Fibroblast of the aortic adventitia (primary cell): ENCODE measurements around the gene KRTAP19-2. TPM values are rescaled to one million over a fixed set of nuclear protein-coding genes. Genes with fewer than 3 reads are reported as not detected.

Experiments
- DNase-seq: peaks from one replicate; pipeline ENCODE4 v3.0.0-alpha.2; 2010; ENCODE audit warnings: low read depth
- H3K4me3 ChIP-seq: 2 replicates; pipeline ENCODE4 v1.5.1; 2011; ENCODE audit warnings: low read depth, mild to moderate bottlenecking, control low read depth, low read length, moderate library complexity
- total RNA-seq: library from RNA; depleted of rRNA; stranded (reverse); fragments of >200 nt; gene quantifications from 2 replicates; pipeline ENCODE4 v1.2.3, GENCODE V29; 2012; ENCODE audit warnings: low replicate concordance
- TF ChIP-seq, protein P1 (sequence below): IDR thresholded peaks from 2 replicates; pipeline ENCODE4 v1.5.1; 2011; ENCODE audit warnings: mild to moderate bottlenecking, low read length, control low read depth, inconsistent platforms; ENCODE audit not compliant: insufficient read depth

Gene KRTAP19-2
- total RNA-seq, 1 donor = not detected

DNA sequence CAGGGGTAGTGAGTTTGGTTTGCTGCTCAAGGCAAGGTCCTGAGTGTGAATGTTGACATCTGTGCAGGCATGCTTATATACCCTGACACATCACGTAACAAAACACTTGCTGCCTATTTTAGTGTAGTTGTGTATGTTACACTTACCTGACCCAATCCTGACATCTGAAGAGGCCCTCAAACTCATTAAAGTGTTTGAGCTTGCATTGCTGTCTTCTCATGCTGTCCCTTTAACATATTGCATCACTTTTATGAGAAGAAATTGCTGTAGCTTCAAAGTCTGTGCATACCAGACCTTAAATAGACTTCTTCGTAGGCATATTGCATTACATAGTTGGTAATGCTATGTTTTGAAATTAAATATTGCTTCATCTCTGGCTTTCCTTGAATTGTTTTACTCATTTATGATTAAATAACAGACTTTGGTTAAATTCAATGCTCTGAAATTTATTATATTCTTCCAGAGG is 4.8 kb upstream of the KRTAP19-2 start, which contains the start of gene KRTAP19-3:
KRTAP19-3 (minus strand) TSS at position 51 of the 466 bp plus-strand sequence. CDS start 56 bp downstream, outside the sequence.
- DNase-seq = no peak
- TF ChIP-seq, protein P1, sequence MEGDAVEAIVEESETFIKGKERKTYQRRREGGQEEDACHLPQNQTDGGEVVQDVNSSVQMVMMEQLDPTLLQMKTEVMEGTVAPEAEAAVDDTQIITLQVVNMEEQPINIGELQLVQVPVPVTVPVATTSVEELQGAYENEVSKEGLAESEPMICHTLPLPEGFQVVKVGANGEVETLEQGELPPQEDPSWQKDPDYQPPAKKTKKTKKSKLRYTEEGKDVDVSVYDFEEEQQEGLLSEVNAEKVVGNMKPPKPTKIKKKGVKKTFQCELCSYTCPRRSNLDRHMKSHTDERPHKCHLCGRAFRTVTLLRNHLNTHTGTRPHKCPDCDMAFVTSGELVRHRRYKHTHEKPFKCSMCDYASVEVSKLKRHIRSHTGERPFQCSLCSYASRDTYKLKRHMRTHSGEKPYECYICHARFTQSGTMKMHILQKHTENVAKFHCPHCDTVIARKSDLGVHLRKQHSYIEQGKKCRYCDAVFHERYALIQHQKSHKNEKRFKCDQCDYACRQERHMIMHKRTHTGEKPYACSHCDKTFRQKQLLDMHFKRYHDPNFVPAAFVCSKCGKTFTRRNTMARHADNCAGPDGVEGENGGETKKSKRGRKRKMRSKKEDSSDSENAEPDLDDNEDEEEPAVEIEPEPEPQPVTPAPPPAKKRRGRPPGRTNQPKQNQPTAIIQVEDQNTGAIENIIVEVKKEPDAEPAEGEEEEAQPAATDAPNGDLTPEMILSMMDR = no peak
- H3K4me3 ChIP-seq = no peak within 1 kb of the TSS

DNA sequence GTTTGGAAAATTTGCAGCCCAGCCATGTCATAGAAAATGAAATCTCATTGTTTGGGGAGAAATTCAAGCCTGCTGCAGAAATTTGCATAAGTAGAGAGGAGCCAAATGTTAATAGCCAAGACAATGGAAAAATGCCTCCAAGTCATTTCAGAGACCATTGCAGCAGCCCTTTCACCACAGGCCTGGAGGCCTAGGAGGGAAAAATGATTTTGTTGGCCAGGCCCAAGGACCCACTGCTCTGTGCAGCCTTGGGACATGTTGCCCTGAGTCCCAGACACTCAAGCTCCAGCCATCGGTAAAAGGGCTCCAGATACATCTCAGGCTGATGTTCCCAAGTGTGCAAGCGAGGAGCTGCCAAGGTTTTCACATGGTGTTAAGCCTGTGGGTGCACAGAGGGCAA is 1.1 kb downstream of the KRTAP19-2 start:
- H3K4me3 ChIP-seq = no peak overlapping the region
- TF ChIP-seq, protein P1 = no peak

DNA sequence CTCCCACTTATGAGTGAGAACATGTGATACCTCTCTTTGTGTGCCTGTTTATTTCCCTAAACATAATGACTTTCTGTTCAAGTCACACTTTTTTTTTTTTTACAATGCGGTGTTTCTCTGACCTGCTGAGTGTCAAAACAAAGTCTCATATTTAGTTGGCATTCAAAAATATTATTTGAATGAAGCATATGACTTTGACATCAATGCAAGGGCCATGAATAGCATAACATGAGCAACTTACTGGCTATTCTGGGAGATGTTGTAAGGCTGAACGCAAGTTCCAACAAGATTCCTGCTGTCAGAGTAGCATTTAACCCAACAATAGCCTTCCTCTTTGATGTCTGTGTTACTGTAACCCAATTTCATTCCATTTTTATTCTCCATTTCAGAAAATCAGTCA is 5.1 kb downstream of the KRTAP19-2 start:
- H3K4me3 ChIP-seq = no peak overlapping the region
- DNase-seq = no peak
- TF ChIP-seq, protein P1 = no peak

More for the DNA sequence above, 1.1 kb downstream of the KRTAP19-2 start:
- DNase-seq = no peak

DNA sequence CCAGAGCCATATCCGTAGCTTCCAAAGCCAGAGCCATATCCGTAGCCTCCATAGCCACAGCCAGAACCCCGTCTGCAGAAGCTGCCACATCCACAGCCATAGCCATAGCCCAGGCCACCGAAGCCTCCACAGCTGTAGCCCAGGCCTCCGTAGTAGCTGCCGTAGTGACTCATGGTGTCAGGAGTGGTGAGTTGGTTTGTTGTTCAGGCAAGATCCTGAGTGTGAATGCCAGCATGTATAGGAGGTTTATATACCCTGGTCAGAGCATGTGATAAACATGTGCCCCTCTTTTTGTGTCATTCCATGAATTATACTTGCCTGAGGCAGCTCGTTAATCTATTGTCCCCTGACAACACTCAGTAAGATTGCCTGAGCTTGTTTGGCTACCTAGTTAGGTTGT is 7.1 kb downstream of the KRTAP19-2 start, which contains the start of gene KRTAP19-1:
KRTAP19-1 (minus strand) TSS at position 223 of the 400 bp plus-strand sequence; CDS start at position 173, 50 bp downstream.
- no peak within 1 kb of the TSS for H3K4me3 ChIP-seq
- DNase-seq = no peak
- TF ChIP-seq, protein P1 = no peak

DNA sequence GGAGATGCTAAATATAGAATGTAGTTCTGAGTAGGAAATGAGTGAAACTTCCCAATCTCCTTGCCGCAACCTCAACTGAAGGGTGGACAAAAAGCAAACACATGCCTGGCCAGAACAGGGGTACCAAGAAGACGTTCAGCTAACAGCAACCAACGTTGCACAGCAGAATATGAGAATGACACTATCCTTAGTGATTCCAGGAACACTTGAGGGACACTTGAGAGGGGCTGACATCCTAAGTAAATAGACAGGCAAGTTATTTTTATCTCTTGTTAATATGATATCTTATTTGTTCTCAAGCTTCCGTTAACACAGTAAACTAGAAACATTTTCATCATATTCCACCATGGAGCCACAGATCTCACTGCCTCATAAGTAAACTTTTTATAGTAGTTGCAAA is 8.0 kb downstream of the KRTAP19-2 start:
- no peak for DNase-seq
- no peak overlapping the region for H3K4me3 ChIP-seq
- TF ChIP-seq, protein P1 = no peak

DNA sequence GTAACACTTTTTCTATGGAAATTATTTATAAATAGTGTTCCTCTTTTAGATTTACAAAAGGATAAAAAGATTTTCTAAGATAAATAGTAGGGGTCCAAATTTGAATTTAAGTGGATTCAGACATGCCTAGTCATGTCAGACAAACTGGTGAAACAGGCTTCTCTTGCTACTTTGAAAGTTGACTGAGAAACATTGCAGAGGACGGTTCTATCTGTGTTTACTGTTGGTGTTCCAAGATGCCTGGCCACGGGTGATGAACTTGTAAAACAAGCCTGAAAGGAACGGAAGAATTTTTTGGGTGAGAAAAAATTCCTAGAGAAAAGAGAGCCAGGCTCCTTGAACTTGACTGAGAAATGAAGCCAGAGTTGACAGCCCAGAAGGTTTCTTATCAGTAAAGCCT is 9.2 kb downstream of the KRTAP19-2 start:
- H3K4me3 ChIP-seq = no peak overlapping the region
- TF ChIP-seq, protein P1 = no peak
- DNase-seq = no peak
